Common myeloid progenitor, CD34-positive (primary cell): ENCODE data around the gene WDR59.
"Not testable (repeated sequence)": the region's sequence is repeated elsewhere in the genome, so short reads cannot be mapped to it uniquely, and the experiment has no call there.

Experiments
- CTCF ChIA-PET: fragments of 350-600 bp; sonication (Branson Sonifier 250); formaldehyde crosslinking; loops from one replicate; lab custom pipeline; 2021; ENCODE audit warnings: antibody characterized with exemption; lab: Charles Lee
- POLR2A ChIA-PET: fragments of 350-600 bp; sonication (Branson Sonifier 250); formaldehyde crosslinking; loops from one replicate; lab custom pipeline; 2021; ENCODE audit warnings: antibody characterized with exemption; lab: Charles Lee
- DNase-seq, 3 donors: peaks; one replicate each; pipeline versions ENCODE4 v3.0.0 to v3.0.0-alpha.2; 2013
- H3K27ac ChIP-seq, 2 experiments: 1 replicate in 1 of 2; 2 replicates in 1 of 2; pipeline ENCODE4 v1.7.0; 2013; ENCODE audit warnings: inconsistent platforms in 2 of 2, low read length in 2 of 2, mild to moderate bottlenecking in 2 of 2, low read depth in 1 of 2, moderate library complexity in 1 of 2; ENCODE audit not compliant: severe bottlenecking in 2 of 2, insufficient read depth in 1 of 2, poor library complexity in 1 of 2
- H3K27me3 ChIP-seq, 5 experiments: replicated peaks in 2 of 5; 1 replicate in 3 of 5; 2 replicates in 2 of 5; pipeline versions ENCODE4 v1.6.1 to v1.7.0; 2013; ENCODE audit warnings: low read length in 4 of 5, mild to moderate bottlenecking in 2 of 5, moderate library complexity in 2 of 5, inconsistent platforms in 1 of 5; ENCODE audit not compliant: insufficient read depth in 5 of 5, control insufficient read depth in 4 of 5
- H3K36me3 ChIP-seq, 4 experiments: 1 replicate in 2 of 4; 2 replicates in 2 of 4; pipeline versions ENCODE4 v1.6.1 to v1.7.0; 2013; ENCODE audit warnings: low read length in 3 of 4, control low read depth in 1 of 4, mild to moderate bottlenecking in 1 of 4; ENCODE audit not compliant: control insufficient read depth in 4 of 4, insufficient read depth in 4 of 4
- H3K4me1 ChIP-seq, 4 experiments: 1 replicate in 3 of 4; 2 replicates in 1 of 4; pipeline versions ENCODE4 v1.6.1 to v1.7.1; 2013; ENCODE audit warnings: low read length in 3 of 4, mild to moderate bottlenecking in 3 of 4, control low read depth in 1 of 4, inconsistent platforms in 1 of 4, moderate library complexity in 1 of 4; ENCODE audit not compliant: control insufficient read depth in 4 of 4, insufficient read depth in 4 of 4; ENCODE audit errors: control extremely low read depth in 1 of 4
- H3K4me3 ChIP-seq, 7 experiments: 1 replicate in 4 of 7; 2 replicates in 3 of 7; pipeline versions ENCODE4 v1.5.1 to v1.7.0; 2013; ENCODE audit warnings: mild to moderate bottlenecking in 7 of 7, low read length in 6 of 7, moderate library complexity in 6 of 7, inconsistent platforms in 2 of 7, low read depth in 2 of 7, control low read depth in 1 of 7; ENCODE audit not compliant: insufficient read depth in 4 of 7, control insufficient read depth in 1 of 7; ENCODE audit errors: extremely low read depth in 1 of 7
- H3K9me3 ChIP-seq, 5 experiments: 1 replicate in 4 of 5; 2 replicates in 1 of 5; pipeline versions ENCODE4 v1.6.1 to v1.7.1; 2013; ENCODE audit warnings: low read length in 4 of 5, mild to moderate bottlenecking in 2 of 5, inconsistent platforms in 1 of 5, low read depth in 1 of 5, moderate library complexity in 1 of 5; ENCODE audit not compliant: control insufficient read depth in 4 of 5, insufficient read depth in 2 of 5; ENCODE audit errors: control extremely low read depth in 1 of 5
- WGBS: methylation state at CpG from one replicate; pipeline ENCODE4 v1.1.5; 2013; ENCODE audit not compliant: insufficient coverage; 5-methylcytosine and 5-hydroxymethylcytosine counted together

The WDR59 gene

GRCh38 chr16:74922150-74923138 is 62.5 kb downstream of the WDR59 start:
- 100% methylated on average over 3 of the region's 11 CpGs for WGBS
- Histone ChIP-seq H3K27me3 (no peaks in the 10 kb centered on the region), H3K4me3 (no peak overlapping the region), H3K4me1 (no peaks in the 10 kb centered on the region), H3K36me3 (peaks cover 11 to 58% (median 43%) of the 10 kb centered on the region in 4 experiments), H3K27ac (no peak overlapping the region), H3K9me3 (peaks cover 0 to 1% (median 0%) of the 10 kb centered on the region in 5 experiments)
- DNase-seq: no peak
- ChIA-PET CTCF (interaction anchor here (0.8 to 1.3 kb wide), 2 partner anchors 29 to 59 kb away, joined by 3 read pairs; no protein-coding TSS in a partner anchor), POLR2A (no interaction called here)

GRCh38 chr16:74921051-74921450 is 63.9 kb downstream of the WDR59 start:
- DNase-seq: no peak
- ChIA-PET CTCF (no interaction called here), POLR2A (no interaction called here)
- peaks cover 12 to 68% (median 53%) of the 10 kb centered on the region in 4 experiments for H3K36me3 ChIP-seq
- no peak overlapping the region for H3K4me3 ChIP-seq
- no peaks in the 10 kb centered on the region for H3K4me1 ChIP-seq
- H3K27me3 ChIP-seq: no peaks in the 10 kb centered on the region
- peaks cover 0 to 6% (median 0%) of the 10 kb centered on the region in 5 experiments for H3K9me3 ChIP-seq
- WGBS: 100% methylated on average over 2 of the region's 3 CpGs
- no peak overlapping the region for H3K27ac ChIP-seq

GRCh38 chr16:74909665-74910064 is 75.3 kb downstream of the WDR59 start:
- no peaks in the 10 kb centered on the region for H3K4me1 ChIP-seq
- POLR2A ChIA-PET: no interaction called here
- 100% methylated on average over 3 of the region's 6 CpGs for WGBS
- no peaks in the 10 kb centered on the region for H3K27me3 ChIP-seq
- peak in 1 of 3 donors; percentile 19 for DNase-seq
- peaks cover 12 to 68% (median 42%) of the 10 kb centered on the region in 5 experiments for H3K9me3 ChIP-seq
- H3K27ac ChIP-seq: no peak overlapping the region
- no peak overlapping the region for H3K4me3 ChIP-seq
- CTCF ChIA-PET: no interaction called here
- H3K36me3 ChIP-seq: peaks cover 48 to 87% (median 61%) of the 10 kb centered on the region in 4 experiments

- DNase-seq, H3K4me1 ChIP-seq, POLR2A ChIA-PET, H3K4me3 ChIP-seq, H3K27ac ChIP-seq, H3K27me3 ChIP-seq, CTCF ChIA-PET: not testable (repeated sequence)
- peaks cover 39 to 82% (median 56%) of the 10 kb centered on the region in 4 experiments for H3K36me3 ChIP-seq
- H3K9me3 ChIP-seq: peaks cover 11 to 59% (median 35%) of the 10 kb centered on the region in 5 experiments
- 100% methylated on average over 6 of the region's 8 CpGs for WGBS
Observed at GRCh38 chr16:74908759-74909158, 76.2 kb downstream of the WDR59 start.

- Histone ChIP-seq H3K9me3 (peaks cover 0 to 21% (median 9%) of the 10 kb centered on the region in 5 experiments), H3K27me3 (no peaks in the 10 kb centered on the region), H3K4me1 (no peaks in the 10 kb centered on the region), H3K36me3 (peaks cover 15 to 57% (median 45%) of the 10 kb centered on the region in 4 experiments), H3K4me3 (no peak overlapping the region), H3K27ac (no peak overlapping the region)
- no peak for DNase-seq
- ChIA-PET CTCF (interaction anchor here (0.6 kb wide), 1 partner anchor 456 kb away, joined by 3 read pairs; no protein-coding TSS in a partner anchor), POLR2A (no interaction called here)
- 98% methylated on average over 5 of the region's 12 CpGs for WGBS
Observed at GRCh38 chr16:74903901-74904678, 80.8 kb downstream of the WDR59 start.

GRCh38 chr16:74903120-74903519 is 81.8 kb downstream of the WDR59 start:
- H3K36me3 ChIP-seq: peaks cover 12 to 61% (median 47%) of the 10 kb centered on the region in 4 experiments
- CTCF ChIA-PET: no interaction called here
- WGBS: 100% methylated on average over 1 of the region's 1 CpG

More at GRCh38 chr16:74903120-74903519, 81.8 kb downstream of the WDR59 start:
- Histone ChIP-seq H3K4me3 (no peak overlapping the region), H3K27me3 (no peaks in the 10 kb centered on the region), H3K27ac (no peak overlapping the region), H3K9me3 (peaks cover 0 to 19% (median 9%) of the 10 kb centered on the region in 5 experiments), H3K4me1 (no peaks in the 10 kb centered on the region)
- DNase-seq: peak in 1 of 3 donors; percentile 4
- POLR2A ChIA-PET: interaction anchor here (0.6 kb wide), 1 partner anchor 17 kb away, joined by 7 read pairs; no protein-coding TSS in a partner anchor
